HepG2 (cell line): ENCODE data around the gene OR10K1. TPM values are rescaled to one million over a fixed set of nuclear protein-coding genes. Genes with fewer than 3 reads are reported as not detected.

Source experiments
- ATAC-seq: fragments of 200-7000 bp; cut with Tn5 transposase; 3 replicates; pipeline ENCODE4 v1.9.1; 2020; ENCODE audit warnings: mild to moderate bottlenecking, moderate library complexity
- BruUV-seq: library from RNA; stranded (reverse); fragments of 400-500 nt; replicated peaks from 2 replicates; lab custom pipeline; 2021; lab: Mats Ljungman, UMichigan
- CTCF ChIA-PET: fragments of 300-600 bp; formaldehyde crosslinking; extraction: SDS; loops from one replicate; lab custom pipeline; 2021; ENCODE audit warnings: low total read pairs, inconsistent platforms, low intra/inter-chr PET ratio; lab: Yijun Ruan, JAX
- POLR2A ChIA-PET: fragments of 350-600 bp; sonication (Branson Sonifier 250); formaldehyde crosslinking; loops from one replicate; lab custom pipeline; 2020; ENCODE audit warnings: antibody characterized with exemption, inconsistent platforms; lab: Yijun Ruan, JAX
- DNase-seq: peaks from one replicate; pipeline ENCODE4 v3.0.0-alpha.2; 2015; ENCODE audit warnings: low spot score
- FAIRE-seq: peaks from 3 replicates; lab custom pipeline; 2011; peaks lifted over from hg19 to GRCh38; lab: Jason Lieb, UNC
- H2AFZ ChIP-seq: one replicate; pipeline ENCODE4 v1.6.1; 2011; ENCODE audit warnings: low read length, inconsistent platforms
- H3K27ac ChIP-seq: fragments of 300-600 bp; 3 replicates; pipeline ENCODE4 v1.8.0; 2011; ENCODE audit warnings: mixed run types, mild to moderate bottlenecking, mixed read lengths, low read length, inconsistent platforms; ENCODE audit not compliant: insufficient read depth; ENCODE audit errors: extremely low read length
- H3K27me3 ChIP-seq, 2 experiments: fragments of 200-600 bp in 1 of 2; 2 replicates in 1 of 2; 3 replicates in 1 of 2; pipeline versions ENCODE4 v1.6.0 to v1.8.0; 2011; ENCODE audit warnings: low read length in 2 of 2, mild to moderate bottlenecking in 2 of 2, moderate library complexity in 2 of 2, inconsistent platforms in 1 of 2; ENCODE audit not compliant: insufficient read depth in 2 of 2, control insufficient read depth in 1 of 2
- H3K36me3 ChIP-seq, 2 experiments: fragments of 200-600 bp in 1 of 2; replicated peaks in 1 of 2; 2 replicates in 1 of 2; 3 replicates in 1 of 2; pipeline versions ENCODE4 v1.5.1 to v1.8.0; 2011; ENCODE audit warnings: low read length in 2 of 2, inconsistent platforms in 1 of 2; ENCODE audit not compliant: insufficient read depth in 2 of 2, control insufficient read depth in 1 of 2
- H3K4me1 ChIP-seq: 2 replicates; pipeline ENCODE4 v1.5.1; 2012; ENCODE audit warnings: low read length, inconsistent platforms; ENCODE audit not compliant: insufficient read depth
- H3K4me2 ChIP-seq: 2 replicates; pipeline ENCODE4 v1.6.0; 2011; ENCODE audit warnings: low read depth, low read length, inconsistent platforms
- H3K4me3 ChIP-seq, 3 experiments: fragments of 200-600 bp in 1 of 3; sonication (generic), shearing (Covaris generic) in 1 of 3; replicated peaks in 1 of 3; 2 replicates each; pipeline ENCODE4 v1.5.1; 2011 to 2016; ENCODE audit warnings: low read length in 3 of 3, inconsistent platforms in 2 of 3, low read depth in 2 of 3, mild to moderate bottlenecking in 2 of 3, control low read depth in 1 of 3, mixed read lengths in 1 of 3; ENCODE audit not compliant: insufficient read depth in 1 of 3
- H3K79me2 ChIP-seq: one replicate; pipeline ENCODE4 v1.6.1; 2011; ENCODE audit warnings: low read length, inconsistent platforms; ENCODE audit not compliant: insufficient read depth
- H3K9ac ChIP-seq: 2 replicates; pipeline ENCODE4 v1.6.0; 2011; ENCODE audit warnings: mild to moderate bottlenecking, low read depth, low read length, inconsistent platforms; ENCODE audit not compliant: insufficient read depth
- H3K9me3 ChIP-seq: 2 replicates; pipeline ENCODE4 v1.5.1; 2012; ENCODE audit warnings: mild to moderate bottlenecking, low read length
- H4K20me1 ChIP-seq: 2 replicates; pipeline ENCODE4 v1.6.0; 2011; ENCODE audit warnings: inconsistent platforms, mild to moderate bottlenecking, low read length, moderate library complexity; ENCODE audit not compliant: insufficient read depth
- KDM5A ChIP-seq: fragments of 200-600 bp; sonication (generic); IDR thresholded peaks from 2 replicates; pipeline ENCODE4 v1.7.0; 2018; ENCODE audit warnings: antibody characterized with exemption, mild to moderate bottlenecking, low read length, borderline replicate concordance
- MXD3 ChIP-seq: IDR thresholded peaks from 2 replicates; pipeline ENCODE4 v1.6.1; 2016; ENCODE audit warnings: mild to moderate bottlenecking, missing biosample characterization, missing genetic modification reagents
- MXD4 ChIP-seq: IDR thresholded peaks from 2 replicates; pipeline ENCODE4 v1.6.1; 2016; ENCODE audit warnings: mild to moderate bottlenecking, missing biosample characterization, missing genetic modification reagents
- NRL ChIP-seq: sonication (generic); formaldehyde crosslinking; IDR thresholded peaks from 2 replicates; pipeline ENCODE4 v1.5.0; 2020; ENCODE audit warnings: missing genetic modification reagents, mild to moderate bottlenecking, moderate library complexity, borderline replicate concordance
- PCBP2 ChIP-seq: fragments of 200-400 bp; formaldehyde crosslinking; optimal IDR thresholded peaks from 2 replicates; pipeline ENCODE3; 2018; ENCODE audit warnings: low read length, low read depth; ENCODE audit not compliant: poor library complexity, severe bottlenecking
- YY1 ChIP-seq: IDR thresholded peaks from 2 replicates; pipeline ENCODE4 v1.6.1; 2011; ENCODE audit warnings: low read length, low read depth, moderate library complexity, mild to moderate bottlenecking; ENCODE audit not compliant: insufficient read depth, insufficient replicate concordance
- ZBTB37 ChIP-seq: sonication (generic); formaldehyde crosslinking; IDR thresholded peaks from 2 replicates; pipeline ENCODE4 v1.4.0; 2020; ENCODE audit warnings: mild to moderate bottlenecking, missing genetic modification reagents
- ZNF75D ChIP-seq: sonication (generic); formaldehyde crosslinking; IDR thresholded peaks from 2 replicates; pipeline ENCODE4 v1.8.1; 2023; ENCODE audit warnings: missing genetic modification reagents, mild to moderate bottlenecking, borderline replicate concordance
- ZNF784 ChIP-seq: sonication (generic); formaldehyde crosslinking; IDR thresholded peaks from 2 replicates; pipeline ENCODE4 v1.5.1; 2020; ENCODE audit warnings: missing genetic modification reagents, mild to moderate bottlenecking, borderline replicate concordance
- ZNF883 ChIP-seq: sonication (generic); formaldehyde crosslinking; IDR thresholded peaks from 2 replicates; pipeline ENCODE4 v1.5.1; 2020; ENCODE audit warnings: mild to moderate bottlenecking, missing genetic modification reagents; ENCODE audit errors: not compliant biosample characterization
- WGBS: methylation state at CpG from one replicate; pipeline ENCODE4 v1.1.6; 2017; ENCODE audit warnings: low lambda C conversion rate; 5-methylcytosine and 5-hydroxymethylcytosine counted together
- in situ Hi-C: cut with HindIII; loops from 2 replicates; pipeline ENCODE4 v1.10.0; 2017; ENCODE audit warnings: low pct_unique_long_range_greater_than_20kb; ENCODE audit not compliant: extremely low pct_ligation_motif_present
- intact Hi-C: fragments of 100-400 bp; cut with micrococcal nuclease; formaldehyde crosslinking; loops from one replicate; pipeline ENCODE4 v1.10.0; 2022; ENCODE audit not compliant: unreplicated experiment
- polyA plus RNA-seq, 8 experiments: library from polyadenylated mRNA; depleted of rRNA in 3 of 8; stranded (reverse) in 7 of 8; unstranded in 1 of 8; fragments of >200 nt; fragmentation: Illumina TruSeq in 4 of 8; extraction: Trizol in 4 of 8; gene quantifications; 2 replicates each; pipeline versions ENCODE4 v1.2.1 to v1.2.3, GENCODE V29; 2011 to 2016; ENCODE audit warnings: low read depth in 4 of 8, missing spikeins in 1 of 8, mixed read lengths in 1 of 8; ENCODE audit not compliant: insufficient read depth in 1 of 8
- total RNA-seq, 5 experiments: library from RNA; depleted of rRNA; stranded (reverse); fragments of >200 nt; fragmentation: Illumina TruSeq; extraction: Trizol; gene quantifications; 2 replicates each; pipeline ENCODE4 v1.2.3, GENCODE V29; 2016; ENCODE audit warnings: low read depth in 1 of 5

The OR10K1 gene
- total and polyA plus RNA-seq, 2 of the 13 experiments (the other 11 are each of a cell fraction or from before 2014, with no cell fraction given), result not detected

GRCh38 chr1:158494796-158495195 lies 33.2 kb downstream of the OR10K1 start:
- intact Hi-C loops (no loop called here), in situ Hi-C loops (no loop called here)
- Histone ChIP-seq H3K4me2 (no peak overlapping the region), H3K9me3 (no peaks in the 10 kb centered on the region), H3K36me3 (no peaks in the 10 kb centered on the region), H2AFZ (no peak overlapping the region), H3K4me1 (no peaks in the 10 kb centered on the region), H3K27ac (no peak overlapping the region), H4K20me1 (no peaks in the 10 kb centered on the region), H3K27me3 (no peaks in the 10 kb centered on the region), H3K4me3 (no peak overlapping the region), H3K79me2 (no peaks in the 10 kb centered on the region), H3K9ac (no peak overlapping the region)
- DNase-seq (no peak), FAIRE-seq (no peak), ATAC-seq (no peak)
- 0% methylated on average over 2 of the region's 2 CpGs for WGBS
- TF ChIP-seq ZNF75D (CRISPR knock-in tag), result no peak
- no peak for TF ChIP-seq MXD3 (CRISPR knock-in tag)
- TF ChIP-seq PCBP2, result no peak
- TF ChIP-seq ZNF883 (CRISPR knock-in tag), result no peak
- TF ChIP-seq ZBTB37 (CRISPR knock-in tag), result no peak
- TF ChIP-seq MXD4 (CRISPR knock-in tag), result no peak
- no peak for TF ChIP-seq NRL (CRISPR knock-in tag)
- TF ChIP-seq YY1, result no peak
- TF ChIP-seq KDM5A, result no peak
- no peak for TF ChIP-seq ZNF784 (CRISPR knock-in tag)
- ChIA-PET POLR2A (no interaction called here), CTCF (no interaction called here)
- no TSS peak for BruUV-seq
